HG03442 (cell line): Measurements from ENCODE around the gene C3AR1.

Experiments
- ATAC-seq: cut with Tn5 transposase; IDR thresholded peaks from one replicate; pipeline ENCODE4 v1.9.1; 2021; ENCODE audit warnings: mild to moderate bottlenecking, moderate library complexity; ENCODE audit not compliant: unreplicated experiment

Gene C3AR1

DNA sequence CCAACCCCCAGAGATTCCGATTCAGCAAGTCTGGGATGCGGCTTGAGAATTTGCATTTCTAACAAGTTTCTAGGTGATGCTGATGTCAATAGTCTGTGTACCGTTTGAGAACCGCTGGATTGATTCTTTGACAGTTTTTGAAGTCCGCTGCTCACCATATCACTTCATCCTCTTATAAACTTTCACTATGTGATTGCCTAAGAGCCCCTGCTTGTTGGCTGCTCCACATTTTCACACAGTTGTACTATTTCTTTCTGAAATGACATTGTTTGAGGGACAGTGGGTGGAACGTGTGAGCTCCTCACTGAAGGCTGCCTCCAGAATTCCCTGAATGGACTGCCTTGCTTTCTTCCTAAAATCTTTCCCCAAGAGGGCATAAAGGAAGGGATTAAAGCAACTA lies 7.7 kb downstream of the C3AR1 start:
- no peak for ATAC-seq

DNA sequence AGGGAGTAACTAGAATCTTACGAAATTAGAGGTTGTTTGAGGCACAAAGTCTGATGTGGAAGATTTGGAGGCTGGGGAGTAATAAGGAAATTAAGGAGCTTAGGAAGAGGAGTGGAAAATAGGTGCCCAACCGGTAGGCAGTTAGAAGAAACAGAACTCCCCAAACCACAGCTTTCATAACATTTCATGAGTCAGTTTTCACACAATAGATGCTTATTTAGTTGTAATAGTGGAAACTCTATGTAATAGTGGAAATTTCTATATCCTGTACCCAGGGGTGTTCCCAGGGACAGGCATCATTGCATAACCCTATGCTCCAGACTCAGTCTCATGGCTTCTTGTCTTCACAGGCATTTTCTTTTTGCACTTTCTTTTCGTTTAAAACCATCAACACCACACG lies 8.3 kb downstream of the C3AR1 start:
- ATAC-seq, result no peak

DNA sequence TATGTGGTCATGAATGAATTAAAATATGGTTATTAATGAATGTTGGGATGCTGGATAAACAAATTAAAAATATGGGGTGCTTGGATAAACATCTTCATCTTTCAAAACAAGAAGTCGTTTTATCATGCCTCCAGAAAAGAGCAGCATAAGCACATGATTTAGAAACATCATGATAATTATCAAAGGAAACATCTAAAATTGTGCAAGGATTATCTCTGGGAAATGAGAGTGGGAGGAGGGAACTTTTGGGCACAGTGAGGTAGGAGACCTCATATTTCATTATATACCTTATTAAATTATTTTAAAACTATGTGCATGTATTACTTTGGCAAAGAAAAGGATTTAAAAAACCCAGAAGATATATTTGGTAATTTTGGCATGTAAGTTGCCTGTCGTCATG lies 8.9 kb downstream of the C3AR1 start:
- ATAC-seq, result no peak

DNA sequence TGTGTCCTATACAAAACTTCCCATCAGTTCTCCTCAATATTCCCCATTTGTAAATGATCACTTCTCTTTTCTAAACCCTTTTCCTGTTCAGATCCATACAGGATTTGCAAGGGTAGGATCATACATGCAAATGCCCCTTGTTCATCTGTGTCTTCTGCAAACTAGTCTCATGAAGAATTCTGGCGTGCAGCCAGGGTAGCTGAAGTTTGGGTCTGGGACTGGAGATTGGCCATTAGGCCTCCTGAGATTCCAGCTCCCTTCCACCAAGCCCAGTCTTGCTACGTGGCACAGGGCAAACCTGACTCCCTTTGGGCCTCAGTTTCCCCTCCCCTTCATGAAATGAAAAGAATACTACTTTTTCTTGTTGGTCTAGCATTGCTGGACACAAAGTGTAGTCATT lies 11.3 kb downstream of the C3AR1 start:
- ATAC-seq, result no peak

DNA sequence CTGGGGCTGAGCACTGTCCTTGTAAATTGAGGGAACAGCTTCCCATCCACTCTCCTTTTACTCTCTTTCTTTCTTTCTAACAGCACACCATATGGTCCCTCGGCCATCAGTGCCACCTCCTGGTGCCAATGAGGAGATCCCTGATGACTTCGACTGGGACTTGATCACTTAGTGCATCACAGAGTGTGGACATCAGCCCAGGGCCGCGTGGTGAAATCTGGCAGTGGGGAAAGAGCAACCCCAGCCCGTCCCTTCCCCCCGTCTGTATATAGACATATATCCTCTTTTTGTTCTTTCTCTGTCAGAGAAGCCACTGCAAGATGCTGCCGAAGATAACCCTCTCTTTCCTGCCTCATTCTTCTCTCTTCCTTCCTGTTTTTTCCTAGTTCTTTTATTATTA lies 13.5 kb downstream of the C3AR1 start:
- ATAC-seq, result no peak

DNA sequence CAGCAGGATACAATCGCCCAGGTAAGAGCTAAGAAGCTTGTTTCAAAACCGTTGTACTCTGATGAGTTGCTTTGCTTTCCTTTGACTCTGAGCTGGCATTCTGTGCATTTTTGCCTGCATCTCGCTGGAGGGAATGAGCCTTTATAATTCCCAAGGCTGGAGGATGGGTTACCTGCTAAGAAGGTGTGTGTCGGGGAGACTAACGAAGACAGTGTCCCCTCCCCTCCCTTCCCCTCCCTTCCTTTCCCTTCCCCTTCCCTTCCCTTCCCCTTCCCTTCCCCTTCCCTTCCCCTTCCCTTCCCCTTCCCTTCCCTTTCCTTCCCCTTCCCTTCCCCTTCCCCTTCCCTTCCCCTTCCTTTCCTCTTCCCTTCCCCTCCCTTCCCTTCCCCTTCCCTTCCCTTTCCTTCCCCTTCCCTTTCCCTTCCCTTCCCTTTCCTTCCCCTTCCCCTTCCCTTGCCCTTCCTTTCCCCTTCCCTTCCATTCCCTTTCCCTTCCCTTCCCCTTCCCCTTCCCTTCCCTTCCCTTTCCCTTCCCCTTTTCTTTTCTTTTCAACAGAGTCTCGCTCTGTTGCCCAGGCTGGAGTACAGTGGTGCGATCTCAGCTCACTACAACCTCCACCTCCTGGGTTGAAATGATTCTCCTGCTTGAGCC lies 15.4 kb downstream of the C3AR1 start:
- ATAC-seq, result no peak

DNA sequence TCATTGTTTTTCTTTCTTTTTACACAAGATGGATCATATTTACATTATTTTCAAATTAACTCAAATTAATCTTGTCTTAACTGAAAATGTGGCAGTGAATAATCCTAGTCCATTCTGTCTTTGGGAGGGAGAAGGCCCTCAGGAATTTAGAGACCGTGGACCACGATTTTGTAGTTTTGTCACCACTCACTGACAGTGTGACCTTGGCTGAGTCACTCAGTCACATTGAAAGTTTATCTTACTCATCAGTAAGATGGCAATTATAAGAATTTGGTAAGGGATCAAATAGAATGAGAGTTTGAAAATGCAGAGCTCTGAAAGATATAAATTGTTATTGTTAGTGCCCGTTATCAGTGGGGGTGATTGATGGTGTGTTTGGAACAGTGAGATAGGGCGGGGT lies 17.3 kb downstream of the C3AR1 start:
- ATAC-seq, result no peak

DNA sequence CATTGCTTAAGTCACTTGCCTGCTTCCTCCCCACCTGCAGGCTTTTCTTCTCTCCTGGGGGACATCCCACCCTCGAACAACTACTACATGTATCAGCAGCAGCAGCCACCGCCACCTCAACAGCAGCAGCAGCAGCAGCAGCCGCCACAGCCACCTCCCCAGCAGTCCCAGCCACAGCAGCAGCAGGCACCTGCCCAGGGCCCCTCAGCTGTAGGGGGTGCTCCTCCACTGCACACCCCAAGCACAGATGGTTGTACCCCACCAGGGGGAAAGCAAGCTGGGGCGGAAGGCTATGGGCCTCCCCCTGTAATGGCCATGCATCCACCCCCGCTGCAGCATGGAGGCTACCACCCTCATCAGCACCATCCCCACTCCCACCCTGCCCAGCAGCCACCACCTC lies 18.3 kb downstream of the C3AR1 start:
- ATAC-seq, result no peak

DNA sequence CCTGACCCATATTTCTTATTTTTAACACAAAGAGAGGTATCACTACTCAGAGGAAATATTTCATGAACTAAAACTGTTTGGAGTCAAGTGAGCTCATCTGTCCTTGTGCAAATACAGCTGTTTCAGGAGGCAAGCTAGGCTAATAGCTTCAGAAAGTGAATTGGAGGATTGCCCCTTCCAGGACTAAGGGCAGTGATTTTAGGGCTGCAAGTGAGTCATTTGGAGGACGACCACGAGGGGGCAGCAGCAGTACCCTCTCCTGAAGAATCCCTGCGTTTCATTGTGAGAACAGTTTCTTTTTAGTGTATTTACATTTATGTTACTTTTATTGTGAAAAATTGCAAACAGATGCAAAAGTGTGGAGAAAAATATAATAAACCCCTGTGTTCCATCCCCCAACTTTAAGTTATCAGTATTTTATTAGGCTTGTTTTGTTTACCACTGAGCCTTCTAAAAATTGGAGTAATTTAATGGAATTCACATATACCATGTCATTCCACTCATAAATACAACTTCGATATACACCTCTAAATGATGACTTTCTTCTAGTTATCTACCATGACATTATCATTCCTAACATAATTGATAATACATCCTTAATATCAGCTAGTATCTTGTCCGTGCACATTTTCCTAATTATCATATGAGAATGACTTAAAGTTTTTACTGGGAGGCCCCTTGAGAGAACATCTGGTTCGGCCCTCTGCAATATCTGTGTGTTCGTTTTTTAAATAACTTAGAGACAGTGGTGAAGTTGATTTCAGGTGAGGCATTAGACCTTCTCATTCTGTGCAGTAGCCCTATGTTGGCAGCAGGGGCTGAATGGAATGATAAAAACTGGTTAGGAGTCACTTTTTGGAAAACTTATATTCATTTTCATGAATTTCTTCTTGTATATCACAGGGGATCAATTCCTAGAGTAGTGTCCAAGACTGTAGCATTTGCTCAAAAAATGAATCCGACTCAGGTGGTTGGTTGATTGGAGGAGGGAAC lies 19.9 kb downstream of the C3AR1 start:
- no peak for ATAC-seq

DNA sequence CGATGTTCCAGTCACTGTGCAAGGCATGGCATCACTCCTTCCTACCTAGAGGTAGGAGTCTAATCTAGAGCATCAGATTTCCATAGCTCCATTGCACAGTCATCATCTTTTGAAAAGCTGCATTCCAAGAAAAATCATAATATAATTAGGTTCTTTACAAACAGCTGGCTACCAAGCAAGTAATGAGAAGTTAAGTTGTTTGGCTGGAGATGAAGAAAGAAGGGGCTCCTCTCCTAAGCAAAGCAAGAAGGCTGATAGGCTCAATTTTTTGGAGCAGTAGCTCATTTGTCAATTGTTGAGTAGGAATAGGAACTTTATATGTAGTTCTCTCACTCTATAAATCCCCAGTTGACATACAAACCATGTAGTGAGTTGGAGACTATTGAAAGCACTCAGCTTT lies 25.4 kb downstream of the C3AR1 start:
- no peak for ATAC-seq

DNA sequence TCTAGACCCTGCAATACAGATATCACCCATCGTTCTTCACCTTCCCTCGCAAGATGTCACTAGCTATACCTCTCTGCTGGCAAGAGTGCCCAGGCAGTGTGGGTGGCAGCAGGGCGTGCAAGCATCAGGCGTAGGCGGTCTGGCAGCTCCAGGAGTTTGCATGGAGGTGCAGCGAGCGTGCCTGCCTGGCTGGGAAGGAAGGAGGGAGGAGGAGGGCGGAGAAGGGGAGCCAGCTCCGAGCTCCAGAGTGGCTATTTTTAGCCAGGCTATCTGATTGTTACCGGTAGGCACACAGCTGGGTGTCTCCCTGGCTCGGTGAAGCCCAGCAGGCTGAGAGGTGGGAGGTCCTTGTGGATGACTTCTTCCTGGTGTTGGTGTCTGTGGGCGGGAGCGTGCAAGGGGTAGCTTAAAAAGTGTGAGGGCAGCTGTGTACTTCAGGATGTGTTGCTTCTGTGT lies 27.5 kb downstream of the C3AR1 start:
- ATAC-seq, result no peak

DNA sequence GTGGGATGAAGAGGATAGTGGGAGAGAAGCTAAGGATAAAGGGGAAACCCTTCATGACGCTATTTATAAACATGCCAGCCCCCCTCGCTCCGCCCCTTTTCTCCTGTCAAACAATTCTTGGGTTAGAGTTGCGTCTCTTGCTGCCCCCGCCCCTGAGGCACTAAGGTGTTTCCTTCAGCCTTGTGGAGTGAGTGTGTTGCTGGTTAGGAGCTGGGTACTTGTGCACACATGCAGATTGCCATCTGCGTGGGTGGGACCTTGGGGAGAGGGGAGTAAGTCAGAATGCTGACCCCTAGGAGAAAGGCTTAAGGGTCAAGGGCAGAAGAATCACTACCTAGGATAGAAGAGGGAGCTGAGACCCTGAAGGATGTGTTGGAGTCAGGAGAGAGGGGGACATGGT lies 28.2 kb downstream of the C3AR1 start:
- ATAC-seq, result no peak

DNA sequence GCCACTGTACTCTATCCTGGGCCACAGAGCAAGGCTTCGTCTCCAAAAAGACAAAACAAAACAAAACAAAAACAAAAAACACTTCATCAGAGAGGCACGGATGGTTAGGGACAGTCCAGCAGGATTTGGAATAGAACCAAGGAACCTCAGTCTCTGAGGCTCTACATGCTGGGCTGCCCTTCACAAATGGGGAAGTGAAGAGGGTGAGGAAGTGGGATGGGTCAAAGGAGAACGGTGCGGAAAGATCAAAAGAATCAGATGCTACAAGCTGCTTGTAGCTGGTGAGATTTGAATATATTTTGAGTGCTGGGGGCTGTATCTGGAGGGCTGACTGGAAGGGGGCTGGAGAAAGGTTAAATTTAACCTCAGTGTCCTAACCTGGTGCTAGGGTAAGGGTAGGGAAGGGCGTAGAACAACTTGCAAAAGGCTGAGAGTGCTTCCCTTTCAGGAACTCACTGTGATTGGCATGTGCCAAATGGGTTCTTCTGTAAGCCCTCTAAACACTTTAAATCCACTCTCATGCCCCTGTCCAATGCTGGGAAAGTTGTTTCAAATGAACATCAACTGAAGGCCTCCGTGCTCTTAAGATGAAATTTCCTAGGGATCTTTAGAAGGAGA lies 29.0 kb downstream of the C3AR1 start:
- ATAC-seq, result no peak

DNA sequence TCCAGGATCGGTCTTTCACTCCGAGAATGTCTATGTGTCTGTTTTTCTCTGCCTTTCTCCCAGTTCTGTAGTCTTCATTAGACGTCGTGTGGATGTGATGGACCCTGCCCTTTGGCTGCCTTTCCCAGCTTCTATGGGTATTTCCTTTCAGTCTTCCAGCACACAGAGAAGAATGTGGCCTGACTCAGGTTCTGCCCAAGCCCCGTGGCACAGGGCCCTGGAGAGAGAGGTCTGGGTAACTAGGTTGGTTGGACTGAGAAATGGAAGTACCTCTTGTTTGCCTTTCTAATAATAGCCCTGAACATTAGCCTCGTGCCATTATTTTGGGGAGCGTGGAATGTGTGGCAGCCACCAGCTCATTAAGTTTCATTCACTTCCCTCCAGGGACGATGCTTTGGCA lies 29.8 kb downstream of the C3AR1 start:
- ATAC-seq, result no peak

DNA sequence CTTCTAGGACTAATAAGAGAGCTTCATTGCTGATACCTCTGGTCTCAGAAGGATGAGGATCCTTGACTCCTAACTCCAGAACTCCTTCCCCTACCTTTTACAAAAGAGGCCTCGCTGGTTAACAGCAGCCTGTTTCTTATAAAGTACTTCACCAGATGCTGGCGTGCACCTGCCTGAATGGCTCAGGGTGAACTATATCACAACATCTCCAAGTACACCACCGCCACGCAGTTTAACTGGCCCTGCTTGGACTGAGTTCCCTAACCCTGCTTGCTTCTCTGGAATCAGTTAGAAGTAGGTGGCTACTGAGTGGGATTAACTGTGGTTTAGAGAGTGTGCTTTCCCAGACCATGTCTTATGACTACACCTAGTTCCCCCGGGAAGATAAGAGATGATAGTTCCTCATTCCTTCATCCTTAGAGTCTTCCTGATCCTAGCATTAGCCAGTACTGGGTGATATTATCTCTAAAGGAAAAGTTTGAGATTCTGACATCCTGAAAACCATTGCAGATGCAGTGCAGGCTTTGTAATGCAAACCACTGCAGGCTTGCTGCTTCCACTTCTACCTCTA lies 30.6 kb downstream of the C3AR1 start:
- ATAC-seq, result no peak

DNA sequence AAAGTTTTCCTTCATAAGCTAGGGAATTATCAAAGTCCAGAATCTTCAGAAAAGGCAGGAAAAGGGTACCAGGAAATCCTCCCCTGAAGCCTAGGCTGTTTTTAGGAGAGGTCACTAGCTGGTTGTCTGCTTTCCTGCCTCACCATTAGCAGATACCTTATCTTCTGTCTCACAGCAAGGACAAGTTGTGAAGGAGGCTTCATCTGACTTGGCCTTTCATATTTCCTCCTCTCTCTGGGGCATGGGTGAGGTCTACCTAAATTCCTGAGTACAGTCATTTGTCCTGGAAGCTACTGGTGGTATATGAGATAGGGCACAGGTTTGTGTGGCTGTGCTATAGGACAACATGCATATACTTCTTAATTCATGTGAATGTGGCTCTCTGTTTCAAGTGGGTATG lies 31.4 kb downstream of the C3AR1 start:
- ATAC-seq, result no peak

DNA sequence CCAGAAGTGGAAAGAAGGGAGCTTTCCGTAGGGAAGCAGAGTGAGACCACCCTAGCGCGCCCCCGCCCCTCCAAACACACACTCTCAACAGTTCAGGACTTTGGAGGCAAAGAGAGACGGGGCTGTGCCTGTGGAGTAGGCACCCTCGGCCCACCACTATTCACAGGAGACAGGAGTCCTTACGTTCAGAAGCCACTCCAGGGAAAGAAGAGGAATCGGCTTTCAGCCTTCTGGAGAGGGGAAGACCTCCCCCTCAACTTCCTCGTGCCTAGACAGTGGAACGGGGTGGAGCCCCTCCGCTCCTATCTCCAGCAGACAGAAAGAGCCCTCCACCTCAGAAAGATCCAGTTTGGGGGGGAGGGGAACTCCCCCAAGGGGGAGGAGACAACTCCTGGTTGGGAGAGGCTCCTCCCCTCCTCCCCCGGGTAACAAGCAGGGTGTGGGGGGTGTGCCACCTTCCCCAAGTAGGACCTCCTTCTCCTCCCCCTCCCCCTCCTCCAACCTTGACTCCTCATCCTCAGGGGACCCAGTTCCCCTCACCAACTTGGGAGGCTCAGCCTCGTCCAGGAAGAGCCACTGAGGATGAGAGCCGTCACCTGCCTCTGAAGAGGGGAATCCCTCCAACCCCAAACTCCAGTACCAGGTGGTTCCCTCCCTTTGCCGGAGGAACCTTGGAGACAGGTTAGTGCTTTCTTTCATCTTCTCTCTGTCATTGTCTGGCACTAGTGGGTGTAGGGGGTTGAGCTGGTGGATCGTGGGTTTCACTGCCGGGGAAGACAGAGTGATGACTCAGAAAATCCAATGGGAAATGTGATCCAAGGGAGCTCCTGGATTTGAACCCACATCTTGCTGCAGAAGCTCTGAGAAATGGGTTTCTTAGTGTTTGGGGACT lies 32.8 kb downstream of the C3AR1 start:
- peak; percentile 3 for ATAC-seq

DNA sequence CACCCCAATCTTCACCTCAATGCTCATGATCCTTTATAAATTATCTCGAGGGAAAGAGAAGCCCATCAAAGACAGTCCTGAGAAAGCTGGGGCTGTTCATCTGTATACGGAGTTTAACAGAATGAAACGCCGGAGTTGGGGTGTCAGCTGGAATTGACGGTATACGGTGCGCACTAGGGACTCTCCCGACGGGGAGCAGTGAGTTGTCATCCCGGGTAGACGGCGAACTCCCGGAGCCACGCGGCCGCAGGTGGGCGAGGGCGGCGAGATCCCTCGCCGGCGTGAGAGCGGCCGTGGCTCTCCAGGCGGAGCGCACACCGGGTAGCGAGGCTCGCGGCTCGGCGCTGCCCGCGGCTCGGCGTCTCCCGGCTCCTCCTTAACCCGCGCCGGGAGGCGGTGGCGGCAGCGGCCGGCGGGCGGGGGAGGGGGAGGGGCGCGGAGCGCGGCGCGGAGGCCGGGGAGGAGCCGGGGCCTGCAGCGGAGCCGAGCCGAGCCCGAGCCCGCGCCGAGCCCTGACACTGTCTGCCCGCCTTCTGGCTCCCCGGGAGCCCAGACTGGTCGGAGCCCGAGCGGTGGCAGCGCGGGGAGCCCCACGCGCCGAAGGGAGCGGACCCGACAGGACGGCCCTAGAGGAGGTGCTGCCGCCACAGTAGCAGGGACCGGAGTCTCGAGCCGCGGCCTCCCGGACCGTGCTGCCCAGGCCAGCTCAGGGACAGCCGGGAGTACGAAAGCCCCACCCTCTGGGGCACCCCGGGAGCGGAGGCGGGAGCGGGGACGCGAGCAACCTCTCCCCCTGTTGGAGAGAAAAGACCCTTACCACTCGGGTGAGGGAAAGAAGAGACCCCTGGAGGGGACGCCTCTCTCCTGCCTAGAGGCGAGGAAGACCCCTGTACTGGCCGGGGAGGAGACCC lies 33.7 kb downstream of the C3AR1 start, which contains the start of gene FOXJ2:
Gene FOXJ2 (plus strand): TSS at position 475 of the 911 bp plus-strand sequence. CDS start 7,117 bp downstream, outside the sequence.
- ATAC-seq, result peak; percentile 72

DNA sequence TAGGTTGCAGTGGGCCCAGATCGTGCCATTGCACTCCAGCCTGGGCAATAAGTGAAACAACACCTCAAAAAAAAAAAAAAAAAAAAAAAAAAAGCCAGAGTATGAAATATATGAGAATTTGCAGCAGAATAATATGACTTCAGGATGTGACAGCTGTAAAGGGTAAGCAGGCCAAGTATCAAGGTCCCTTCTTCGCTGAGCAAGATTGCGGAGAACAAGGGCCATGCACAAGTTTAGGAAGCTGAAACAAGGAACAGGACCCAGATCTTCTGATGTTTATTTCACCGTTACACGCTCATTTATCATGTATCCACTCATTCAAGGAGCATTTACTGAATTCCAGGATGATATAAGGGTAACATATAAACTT lies 34.3 kb downstream of the C3AR1 start:
- no peak for ATAC-seq
